Activated CD4-positive, CD25-positive, alpha-beta regulatory T cell treated with anti-CD3 and anti-CD28 coated beads, Interleukin-2, amount 50 U/mL, for 24 hours (primary cell): Measurements from ENCODE around the gene TSN.
"Not testable (repeated sequence)": the region's sequence is repeated elsewhere in the genome, so short reads cannot be mapped to it uniquely, and the experiment has no call there.

ENCODE experiments used
- ATAC-seq, 2 donors: fragments of 150-1000 bp; cut with Tn5 transposase; one replicate each; pipeline ENCODE4 v1.10.0; 2021; ENCODE audit warnings: mild to moderate bottlenecking in 1 of 2, moderate library complexity in 1 of 2

Gene TSN

GRCh38 chr2:121755237-121756111 is at the start of gene TSN:
Gene TSN, plus strand, starts transcription at chr2:121755651. Its CDS starts 129 bp downstream, at chr2:121755780.
- peak; percentile 99 to 100 for ATAC-seq

DNA sequence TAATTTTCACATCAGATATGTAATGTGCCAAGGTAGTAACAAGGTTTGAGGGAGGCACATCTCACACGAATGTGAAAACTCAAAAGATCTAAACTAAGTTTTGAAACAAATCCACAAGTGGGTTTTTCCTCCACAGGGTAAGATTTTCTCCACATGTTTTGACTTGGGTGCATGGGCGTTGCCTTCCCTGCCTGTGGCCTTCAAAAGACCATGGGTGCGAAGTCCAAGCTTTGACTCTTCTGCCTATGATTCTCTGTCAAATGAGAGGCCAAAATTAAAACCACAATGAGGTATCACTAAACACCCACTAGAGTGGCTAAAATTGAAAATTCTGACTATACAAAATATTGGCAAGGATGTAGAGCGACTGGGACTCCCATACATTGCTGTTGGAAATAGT is 49.5 kb upstream of the TSN start:
- ATAC-seq, result no peak

GRCh38 chr2:121707344-121707919 is 48.0 kb upstream of the TSN start:
- no peak for ATAC-seq

DNA sequence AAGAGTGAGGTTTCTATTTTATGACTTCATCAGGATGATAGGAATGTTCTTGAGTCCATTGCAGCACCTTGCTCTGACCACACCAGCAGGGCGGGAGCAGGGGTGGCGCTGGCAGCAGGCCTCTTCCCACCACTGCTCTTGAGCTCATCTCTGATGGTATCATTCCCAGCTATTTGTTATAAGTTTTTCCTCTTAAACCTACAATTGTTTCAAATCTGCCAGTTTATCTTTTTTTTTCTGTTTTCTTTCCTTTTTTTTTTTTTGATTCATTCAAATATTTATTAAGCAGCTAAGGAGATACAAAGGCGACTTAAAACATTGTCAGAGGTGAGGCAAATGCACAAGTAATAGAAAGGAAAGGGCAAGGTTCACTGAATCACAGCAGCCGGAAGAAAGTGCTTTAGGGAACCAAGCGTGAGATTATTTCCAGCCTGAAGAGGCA is 47.5 kb upstream of the TSN start:
- no peak for ATAC-seq

DNA sequence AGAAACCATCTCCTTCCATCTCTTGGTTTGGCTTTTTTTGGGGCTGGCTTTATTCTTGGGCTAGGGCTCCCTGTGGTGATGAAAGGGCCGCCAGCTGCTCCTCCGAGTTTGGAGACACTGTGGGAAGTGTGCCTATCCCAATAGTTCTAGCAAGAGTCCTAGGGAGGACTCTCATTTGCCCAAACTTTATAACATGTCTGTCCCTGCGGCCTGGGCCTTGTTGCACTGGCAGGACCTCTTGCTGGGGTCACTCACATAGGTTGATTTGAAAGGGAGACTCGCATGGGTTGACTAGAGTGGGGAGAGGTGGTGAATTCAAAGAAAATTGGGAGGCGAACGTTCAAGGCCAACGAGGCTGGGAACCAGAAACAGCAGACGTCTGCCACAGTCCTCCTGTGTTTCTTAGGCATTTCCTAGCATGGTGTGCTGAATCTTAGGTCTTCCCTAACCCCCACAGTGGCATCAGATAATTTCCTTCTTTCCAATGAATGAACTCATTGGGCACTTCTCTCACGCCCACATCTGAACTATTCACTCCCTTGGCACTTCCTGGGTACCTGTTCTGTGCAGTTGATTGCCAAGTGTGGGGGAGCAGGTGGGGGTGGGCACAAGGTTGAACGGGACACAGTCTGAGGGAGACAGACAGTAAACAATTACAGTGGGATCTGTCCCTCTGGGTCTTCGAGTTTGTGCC is 45.5 kb upstream of the TSN start:
- ATAC-seq, result no peak

DNA sequence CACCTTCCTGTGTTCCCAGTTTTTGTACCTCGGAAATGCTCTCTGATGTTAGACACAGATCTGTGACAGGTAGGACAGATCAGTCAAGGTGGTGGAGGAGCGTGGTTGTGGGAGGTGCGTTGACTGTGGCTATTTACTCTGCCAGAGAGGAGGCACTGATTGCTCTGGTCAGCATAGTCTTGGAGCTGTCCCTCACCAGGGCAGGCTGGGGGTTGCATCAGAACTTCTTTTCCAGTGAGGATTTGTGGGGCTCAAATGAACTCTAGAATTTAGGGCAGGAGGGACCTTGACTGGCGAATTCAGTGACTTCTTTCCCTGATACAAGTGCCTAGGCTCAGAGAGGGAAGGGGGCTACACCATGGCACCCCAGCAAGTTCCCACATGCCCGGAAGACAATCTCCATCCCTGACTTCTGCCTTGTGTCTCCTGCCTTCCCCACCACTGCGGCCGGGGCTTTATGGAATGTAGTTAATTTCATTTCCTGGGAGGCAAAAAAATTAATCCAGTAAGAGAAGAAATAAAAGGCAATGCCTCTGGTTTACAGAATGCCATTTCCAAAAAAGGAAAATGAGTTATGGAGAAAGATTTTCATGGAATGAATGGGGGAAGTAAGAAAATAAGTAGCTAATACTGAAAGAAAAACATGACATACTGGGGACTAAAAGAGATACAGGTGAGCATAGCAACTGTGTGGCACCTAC is 44.8 kb upstream of the TSN start:
- ATAC-seq, result no peak

- ATAC-seq, result not testable (repeated sequence)
These were observed 44.0 kb upstream of the TSN start for GRCh38 chr2:121711481-121711880.

GRCh38 chr2:121716126-121716525 is 39.3 kb upstream of the TSN start:
- ATAC-seq, result no peak

DNA sequence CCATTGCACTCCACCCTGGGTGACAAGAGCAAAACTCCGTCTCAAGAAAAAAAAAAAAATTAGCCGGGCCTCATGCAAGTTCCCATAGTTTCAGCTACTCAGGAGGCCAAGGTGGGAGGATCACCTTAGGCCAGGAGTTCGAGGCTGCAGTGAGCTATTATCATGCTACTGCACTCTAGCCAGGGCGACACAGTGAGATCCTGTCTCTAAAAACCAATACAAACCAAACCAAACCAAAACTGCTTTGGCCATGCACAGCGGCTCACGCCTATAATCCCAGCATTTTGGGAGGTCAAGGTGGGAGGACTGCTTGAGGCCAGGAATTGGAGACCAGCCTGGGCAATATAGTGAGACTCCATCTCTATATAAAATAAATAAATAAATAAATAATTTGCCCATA is 37.9 kb upstream of the TSN start:
- ATAC-seq, result no peak

GRCh38 chr2:121721926-121722325 is 33.5 kb upstream of the TSN start:
- peak; percentile 65 to 66 for ATAC-seq

GRCh38 chr2:121722479-121722878 is 33.0 kb upstream of the TSN start:
- ATAC-seq, result peak; percentile 92 to 93

DNA sequence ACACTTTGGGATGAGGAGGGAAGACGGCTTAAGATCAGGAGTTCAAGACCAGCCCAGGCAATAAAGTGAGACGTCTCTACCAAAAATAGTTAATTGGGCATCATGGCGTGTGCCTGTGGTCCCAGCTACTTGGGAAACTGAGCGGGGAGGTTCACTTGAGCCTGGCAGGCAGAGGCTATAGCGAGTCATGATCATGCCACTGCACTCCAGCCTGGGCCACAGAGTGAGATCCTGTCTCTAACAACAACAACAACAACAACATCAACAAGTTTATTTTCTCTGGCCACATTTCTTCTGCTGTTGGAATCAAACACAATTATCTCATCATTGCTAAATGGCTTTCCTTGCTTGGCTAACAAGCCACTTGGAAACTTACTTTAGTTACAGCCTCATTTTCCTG is 32.1 kb upstream of the TSN start:
- no peak for ATAC-seq

DNA sequence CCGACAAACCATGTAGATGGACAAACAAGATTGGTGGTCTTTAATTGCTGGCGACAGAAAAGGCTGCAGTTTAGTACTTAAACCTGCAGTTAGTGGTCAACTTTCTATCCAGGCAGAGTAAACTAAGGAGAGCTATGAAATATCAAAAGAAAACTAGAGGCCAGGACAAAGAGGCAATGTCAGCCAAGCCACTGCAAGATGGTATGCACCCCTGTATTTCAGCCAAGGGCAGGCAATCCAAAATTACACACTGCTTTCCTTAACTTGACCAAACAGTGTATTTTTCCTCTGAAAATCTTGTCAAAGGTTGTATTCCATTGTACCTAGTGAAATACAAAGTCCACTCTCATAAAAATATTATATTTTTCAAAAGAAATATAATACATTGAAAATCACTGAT is 28.1 kb upstream of the TSN start:
- no peak for ATAC-seq

GRCh38 chr2:121727950-121728349 is 27.5 kb upstream of the TSN start:
- no peak for ATAC-seq

GRCh38 chr2:121731366-121731765 is 24.1 kb upstream of the TSN start:
- ATAC-seq, result no peak

DNA sequence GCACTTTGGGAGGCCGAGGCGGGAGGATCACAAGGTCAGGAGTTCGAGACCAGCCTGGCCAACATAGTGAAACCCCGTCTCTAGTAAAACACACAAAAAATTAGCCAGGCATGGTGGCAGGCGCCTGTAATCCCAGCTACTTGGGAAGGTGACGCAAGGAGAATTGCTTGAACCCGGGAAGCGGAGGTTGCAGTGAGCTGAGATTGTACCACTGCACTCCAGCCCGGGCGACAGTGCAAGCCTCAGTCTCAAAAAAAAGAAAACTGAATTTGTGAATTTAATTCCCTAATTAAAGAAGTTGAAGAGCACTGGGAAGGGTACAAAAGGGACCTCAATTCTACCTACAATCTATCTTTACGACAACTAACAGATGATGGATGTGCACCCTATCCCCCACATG is 20.9 kb upstream of the TSN start:
- ATAC-seq, result not testable (repeated sequence)

DNA sequence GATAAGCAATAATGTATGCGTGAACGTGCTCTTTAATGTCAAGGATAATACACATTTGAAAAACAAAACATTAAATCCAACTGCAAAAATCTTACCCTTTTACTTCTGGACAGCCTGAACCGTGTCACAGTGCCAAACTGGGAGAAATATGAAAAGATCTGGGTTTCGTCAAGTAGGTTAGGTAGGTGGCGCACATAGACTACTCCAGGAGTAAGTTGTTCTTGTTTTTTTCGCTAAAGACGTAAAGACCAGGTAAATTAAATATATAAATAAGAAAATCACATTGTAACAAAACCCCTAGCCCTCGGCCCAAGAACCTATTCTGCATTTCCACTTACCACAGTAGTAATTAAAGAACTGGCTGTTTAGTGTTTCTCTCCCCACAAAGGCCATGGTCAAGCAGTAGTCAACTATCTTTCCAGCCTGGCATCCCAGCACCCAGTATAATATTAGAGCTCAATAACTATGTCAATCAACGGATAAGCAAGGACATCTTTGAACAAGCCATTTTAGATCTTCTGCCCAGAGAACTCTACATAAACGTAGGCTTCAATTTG is 19.9 kb upstream of the TSN start:
- ATAC-seq, result no peak

DNA sequence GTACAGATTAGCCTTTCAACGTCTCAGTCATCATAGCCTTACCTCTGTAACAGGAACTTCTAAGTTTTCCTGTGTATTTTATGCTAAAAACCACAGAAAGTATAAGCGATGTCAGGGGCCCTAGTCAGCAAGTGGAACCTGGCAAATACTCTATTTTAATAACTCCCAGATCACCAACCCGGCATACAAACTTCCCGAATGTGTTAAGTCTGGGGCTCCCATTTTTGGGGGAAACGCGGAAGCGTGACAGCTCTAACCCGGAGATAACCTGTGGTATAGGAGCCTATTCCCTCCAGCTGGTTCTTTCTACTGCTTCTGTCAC is 19.4 kb upstream of the TSN start:
- no peak for ATAC-seq

DNA sequence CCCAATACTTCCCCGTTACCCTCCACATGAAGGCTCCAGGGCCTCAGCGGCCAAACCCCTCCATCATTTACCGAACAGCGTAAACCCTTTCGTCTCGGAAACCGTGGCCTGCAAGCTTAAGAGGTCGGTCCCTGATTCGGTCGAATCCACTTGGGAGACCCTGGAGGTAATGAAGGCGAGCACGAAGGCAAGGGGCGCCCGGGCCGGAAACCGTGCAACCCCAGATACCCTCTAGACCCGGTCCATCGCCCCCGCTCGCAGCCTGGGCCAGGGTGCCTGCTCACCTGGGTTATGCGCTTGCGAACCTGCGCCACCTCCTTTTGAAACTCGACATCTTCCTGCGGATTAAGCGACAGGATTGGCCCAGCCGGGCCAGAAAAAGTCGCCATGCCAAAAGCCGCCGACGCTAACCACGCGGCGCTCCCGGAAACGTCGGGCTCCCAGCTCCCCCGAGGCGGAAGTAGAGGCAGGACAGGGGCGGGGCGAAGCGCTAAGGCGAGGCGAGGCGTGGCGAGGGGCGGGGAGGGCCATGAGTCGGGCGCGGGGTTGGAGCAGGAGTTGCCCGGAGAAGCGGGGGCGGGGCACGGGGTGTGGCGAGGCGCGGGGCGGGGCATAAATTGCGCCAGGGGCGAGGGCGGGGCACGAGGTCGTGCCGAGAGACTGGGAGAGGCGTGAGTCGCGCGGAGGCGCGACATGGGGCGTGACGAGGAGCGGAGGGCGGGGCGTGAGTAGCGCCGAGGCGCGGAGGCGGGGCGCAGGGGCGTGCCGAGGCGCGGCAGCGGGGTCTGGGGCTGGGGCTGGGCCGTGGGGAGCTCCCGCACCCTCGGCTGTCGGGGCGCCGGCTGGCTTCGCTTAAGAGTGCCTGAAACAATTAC is 18.8 kb upstream of the TSN start, which contains the start of gene NIFK:
Gene NIFK (minus strand): TSS at position 414 of the 875 bp plus-strand sequence. CDS start 25 bp downstream, at position 389.
- ATAC-seq, result peak; percentile 91 to 93

DNA sequence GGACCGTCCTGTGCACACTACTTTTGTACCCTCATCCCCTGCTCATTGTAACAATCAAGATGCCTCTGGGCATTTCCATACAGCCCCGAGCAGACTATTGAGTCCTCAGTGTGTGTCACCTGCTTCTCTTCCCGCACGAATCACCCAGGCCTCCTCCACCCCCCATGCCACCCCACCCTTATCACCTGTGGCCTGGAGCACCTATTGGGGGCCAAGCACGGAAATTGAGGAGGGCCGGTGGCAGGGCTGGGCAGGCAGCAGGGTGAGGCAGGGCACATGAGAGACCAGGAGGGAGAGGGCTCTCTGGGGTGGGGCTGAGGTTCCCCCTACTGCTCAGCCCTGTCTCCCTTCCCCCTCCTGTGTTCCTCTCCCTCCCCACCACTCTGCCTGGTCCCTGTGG is 14.5 kb upstream of the TSN start:
- no peak for ATAC-seq

DNA sequence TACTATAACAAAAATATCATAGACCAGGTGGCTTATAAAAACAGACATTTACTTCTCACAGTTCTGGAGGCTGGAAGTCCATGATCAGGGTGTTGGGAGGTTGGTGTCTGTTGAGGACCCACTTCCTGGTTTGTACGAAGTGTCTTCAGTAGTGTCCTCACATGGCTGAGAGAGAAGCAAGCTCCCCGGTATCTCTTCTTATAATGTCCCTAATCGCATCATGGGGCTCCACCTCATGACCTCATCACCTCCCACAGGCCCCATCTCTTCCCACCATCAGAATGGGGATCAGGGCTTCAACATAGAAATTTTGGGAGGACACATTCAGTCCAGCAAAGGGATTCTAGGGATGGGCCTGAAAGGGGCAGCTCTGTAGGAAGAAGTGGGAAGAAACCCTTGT is 14.0 kb upstream of the TSN start:
- no peak for ATAC-seq
